K562 (cell line): ENCODE data around the gene CCND3. TPM values are rescaled to one million over a fixed set of nuclear protein-coding genes. Genes with fewer than 3 reads are reported as not detected.

Source experiments
- BDP1 ChIP-seq: IDR thresholded peaks from 3 replicates; pipeline ENCODE4 v1.6.1; 2011; ENCODE audit not compliant: insufficient read length, insufficient read depth
- CBX5 ChIP-seq: IDR thresholded peaks from 2 replicates; pipeline ENCODE4 v1.6.1; 2014; ENCODE audit warnings: low read depth, borderline replicate concordance
- ILF3 ChIP-seq: fragments of 450-650 bp; IDR thresholded peaks from 2 replicates; pipeline ENCODE4 v1.6.1; 2018; ENCODE audit warnings: antibody characterized with exemption, mild to moderate bottlenecking, moderate library complexity, borderline replicate concordance
- NUFIP1 ChIP-seq: fragments of 450-650 bp; IDR thresholded peaks from 2 replicates; pipeline ENCODE4 v1.6.1; 2018; ENCODE audit not compliant: partially characterized antibody
- PATZ1 ChIP-seq: fragments of 250-450 bp; sonication (Bioruptor Pico); IDR thresholded peaks from 2 replicates; pipeline ENCODE4 v1.5.0; 2020; ENCODE audit warnings: mild to moderate bottlenecking, borderline replicate concordance
- PCBP2 ChIP-seq: fragments of 200-400 bp; formaldehyde crosslinking; IDR thresholded peaks from 2 replicates; pipeline ENCODE4 v1.6.1; 2018; ENCODE audit warnings: low read length, low read depth, mild to moderate bottlenecking, moderate library complexity; ENCODE audit not compliant: poor library complexity, severe bottlenecking
- POLR2B ChIP-seq: fragments of 450-650 bp; IDR thresholded peaks from 2 replicates; pipeline ENCODE4 v1.6.1; 2018; ENCODE audit warnings: low read depth; ENCODE audit not compliant: partially characterized antibody
- RERE ChIP-seq: sonication (generic); formaldehyde crosslinking; IDR thresholded peaks from 2 replicates; pipeline ENCODE4 v1.8.0; 2023; ENCODE audit warnings: missing genetic modification reagents, mild to moderate bottlenecking, borderline replicate concordance
- SRSF9 ChIP-seq: fragments of 200-400 bp; formaldehyde crosslinking; IDR thresholded peaks from 2 replicates; pipeline ENCODE4 v1.6.1; 2017; ENCODE audit warnings: low read depth, low read length, borderline replicate concordance
- TAF9B ChIP-seq: fragments of 450-650 bp; IDR thresholded peaks from 2 replicates; pipeline ENCODE4 v1.6.1; 2018; ENCODE audit warnings: mild to moderate bottlenecking; ENCODE audit not compliant: partially characterized antibody
- TCFL5 ChIP-seq: fragments of 250-450 bp; sonication (Bioruptor Pico); conservative IDR thresholded peaks from 2 replicates; pipeline ENCODE4 v1.6.1; 2021; ENCODE audit warnings: mild to moderate bottlenecking, moderate library complexity, matching md5 sums
- TFE3 ChIP-seq: fragments of 450-650 bp; formaldehyde crosslinking; IDR thresholded peaks from 2 replicates; pipeline ENCODE4 v1.4.0; 2020; ENCODE audit warnings: mild to moderate bottlenecking, mixed read lengths
- ZFP91 ChIP-seq: sonication (generic); formaldehyde crosslinking; IDR thresholded peaks from 2 replicates; pipeline ENCODE4 v1.8.0; 2022; ENCODE audit warnings: mild to moderate bottlenecking, missing genetic modification reagents
- ZNF184 ChIP-seq: sonication (generic); formaldehyde crosslinking; IDR thresholded peaks from 2 replicates; pipeline ENCODE4 v1.5.0; 2020; ENCODE audit warnings: missing genetic modification reagents
- polyA plus RNA-seq, 8 experiments: library from polyadenylated mRNA; depleted of rRNA in 4 of 8; stranded (reverse) in 5 of 8; unstranded in 3 of 8; fragments of >200 nt; fragmentation: Nextera tagmentation in 2 of 8; fragmentation: Illumina TruSeq in 1 of 8; extraction: Ambion mirVana in 2 of 8; extraction: Trizol in 1 of 8; gene quantifications; 2 replicates each; pipeline versions ENCODE4 v1.2.1 to v1.2.3, GENCODE V29; 2011 to 2014; ENCODE audit warnings: inconsistent platforms in 1 of 8, missing spikeins in 1 of 8
- total RNA-seq, 7 experiments: library from RNA; depleted of rRNA in 6 of 7; stranded (reverse); fragments of >200 nt in 6 of 7; fragmentation: Illumina TruSeq in 2 of 7; extraction: Trizol in 2 of 7; gene quantifications; 2 replicates each; pipeline versions ENCODE4 v1.2.1 to v1.2.3, GENCODE V29; 2011 to 2021; ENCODE audit warnings: low replicate concordance in 1 of 7

Gene CCND3
- total and polyA plus RNA-seq, 9 of the 15 experiments (the other 6 are each of a cell fraction or from before 2014, with no cell fraction given) = 21.5 to 204 (median 97.4) TPM

- TF ChIP-seq PCBP2 (no peak), ILF3 (no peak), NUFIP1 (no peak), ZNF184 (CRISPR knock-in tag) (no peak), SRSF9 (no peak), ZFP91 (CRISPR knock-in tag) (no peak), RERE (CRISPR knock-in tag) (no peak), CBX5 (no peak), TCFL5 (CRISPR knock-in tag) (no peak), PATZ1 (CRISPR knock-in tag) (no peak), POLR2B (no peak), TAF9B (peak; percentile 76), TFE3 (CRISPR knock-in tag) (no peak), BDP1 (no peak)
These were observed 20.5 kb downstream of the CCND3 start, which contains the start of the genes BYSL and MED20 (continued) for GRCh38 chr6:41920921-41921711.
